ENCODE results near the gene DACT2.

DACT2 gene

DNA sequence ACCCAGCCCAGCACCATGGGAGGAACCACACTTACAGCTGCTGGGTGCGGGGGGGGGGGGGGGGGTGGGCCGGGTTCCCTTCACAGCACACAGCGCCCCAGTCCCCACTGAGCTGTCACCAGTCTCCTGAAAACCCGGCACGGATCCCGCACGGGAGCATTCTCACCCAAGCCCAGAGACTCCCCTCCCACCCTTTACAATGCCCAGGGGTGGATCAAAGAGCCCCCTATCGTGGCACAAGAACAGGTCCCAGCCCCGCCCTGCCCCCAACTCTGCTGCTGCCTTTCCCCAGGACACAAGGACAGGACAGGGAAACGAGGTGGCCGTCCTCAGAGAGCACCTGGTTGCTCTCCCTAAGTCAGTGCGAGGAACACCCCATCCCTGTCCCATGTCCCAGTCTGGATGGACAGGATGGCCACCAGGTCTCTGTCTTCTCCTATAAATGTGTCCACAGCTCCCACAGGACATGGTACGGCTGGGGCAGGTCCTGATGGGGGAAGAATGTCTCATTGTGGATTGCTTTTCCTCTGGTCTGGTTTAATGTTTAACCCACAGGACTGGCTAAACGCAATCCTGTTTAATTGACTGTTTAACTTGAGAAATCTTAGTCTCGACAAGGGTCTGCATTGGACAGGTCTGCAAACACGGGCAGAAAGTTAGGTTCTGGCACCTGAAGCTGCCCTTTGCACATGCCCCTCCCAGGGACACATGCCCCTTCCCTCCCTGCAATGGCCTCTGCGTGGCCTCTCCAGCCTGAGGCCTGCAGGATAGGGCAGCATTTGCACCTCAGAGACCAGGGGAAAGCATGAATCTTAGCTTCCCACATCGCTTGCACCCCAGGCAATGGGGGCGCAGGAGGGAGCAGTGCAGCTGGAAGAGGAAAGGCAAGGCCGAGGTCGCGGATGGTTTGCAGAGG, 45.3 kb downstream of the DACT2 start:
- no peak overlapping the region for H3K4me3 ChIP-seq (replicated peaks in 1 of 2; ENCODE audit: low read depth in 2 of 2, low read length in 2 of 2)
- TF ChIP-seq, protein P1, sequence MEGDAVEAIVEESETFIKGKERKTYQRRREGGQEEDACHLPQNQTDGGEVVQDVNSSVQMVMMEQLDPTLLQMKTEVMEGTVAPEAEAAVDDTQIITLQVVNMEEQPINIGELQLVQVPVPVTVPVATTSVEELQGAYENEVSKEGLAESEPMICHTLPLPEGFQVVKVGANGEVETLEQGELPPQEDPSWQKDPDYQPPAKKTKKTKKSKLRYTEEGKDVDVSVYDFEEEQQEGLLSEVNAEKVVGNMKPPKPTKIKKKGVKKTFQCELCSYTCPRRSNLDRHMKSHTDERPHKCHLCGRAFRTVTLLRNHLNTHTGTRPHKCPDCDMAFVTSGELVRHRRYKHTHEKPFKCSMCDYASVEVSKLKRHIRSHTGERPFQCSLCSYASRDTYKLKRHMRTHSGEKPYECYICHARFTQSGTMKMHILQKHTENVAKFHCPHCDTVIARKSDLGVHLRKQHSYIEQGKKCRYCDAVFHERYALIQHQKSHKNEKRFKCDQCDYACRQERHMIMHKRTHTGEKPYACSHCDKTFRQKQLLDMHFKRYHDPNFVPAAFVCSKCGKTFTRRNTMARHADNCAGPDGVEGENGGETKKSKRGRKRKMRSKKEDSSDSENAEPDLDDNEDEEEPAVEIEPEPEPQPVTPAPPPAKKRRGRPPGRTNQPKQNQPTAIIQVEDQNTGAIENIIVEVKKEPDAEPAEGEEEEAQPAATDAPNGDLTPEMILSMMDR (IDR thresholded peaks at IDR 0.05; ENCODE audit: low read depth, low read length), result no peak
- DNase-seq (ENCODE audit: low read depth in 2 of 2), result no peak

DNA sequence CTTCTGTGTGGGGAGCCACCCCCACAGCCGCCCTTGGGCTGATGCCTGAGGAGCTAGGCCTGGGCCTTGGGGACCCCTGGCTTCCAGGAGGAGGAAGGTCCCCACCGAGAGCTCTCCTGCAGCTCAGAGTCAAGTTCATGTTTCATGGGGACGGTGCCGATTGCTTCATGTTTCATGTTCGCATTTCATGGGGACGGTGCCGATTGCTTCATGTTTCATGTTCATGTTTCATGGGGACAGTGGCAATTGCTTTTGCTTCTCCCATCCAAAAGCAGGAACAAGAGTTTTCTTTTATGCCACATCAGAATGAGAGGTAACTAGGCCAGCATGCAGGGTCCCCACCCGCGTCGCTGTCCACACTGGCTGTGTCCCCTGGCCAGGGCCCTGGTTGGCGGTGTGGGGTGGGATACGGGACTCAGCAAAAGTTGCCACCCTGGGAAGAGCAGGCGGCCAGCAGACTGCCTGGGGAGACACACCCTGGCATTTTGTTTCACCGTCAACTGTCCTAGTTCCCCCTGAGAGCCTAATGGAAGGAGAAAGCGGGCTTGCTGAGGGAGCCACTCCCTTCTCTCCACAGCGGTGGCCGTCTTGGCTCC, 46.0 kb downstream of the DACT2 start:
- TF ChIP-seq, protein P1 (IDR thresholded peaks at IDR 0.05; ENCODE audit: low read depth, low read length), result no peak
- no peak overlapping the region for H3K4me3 ChIP-seq (replicated peaks in 1 of 2; ENCODE audit: low read depth in 2 of 2, low read length in 2 of 2)
- DNase-seq (ENCODE audit: low read depth in 2 of 2), result no peak

DNA sequence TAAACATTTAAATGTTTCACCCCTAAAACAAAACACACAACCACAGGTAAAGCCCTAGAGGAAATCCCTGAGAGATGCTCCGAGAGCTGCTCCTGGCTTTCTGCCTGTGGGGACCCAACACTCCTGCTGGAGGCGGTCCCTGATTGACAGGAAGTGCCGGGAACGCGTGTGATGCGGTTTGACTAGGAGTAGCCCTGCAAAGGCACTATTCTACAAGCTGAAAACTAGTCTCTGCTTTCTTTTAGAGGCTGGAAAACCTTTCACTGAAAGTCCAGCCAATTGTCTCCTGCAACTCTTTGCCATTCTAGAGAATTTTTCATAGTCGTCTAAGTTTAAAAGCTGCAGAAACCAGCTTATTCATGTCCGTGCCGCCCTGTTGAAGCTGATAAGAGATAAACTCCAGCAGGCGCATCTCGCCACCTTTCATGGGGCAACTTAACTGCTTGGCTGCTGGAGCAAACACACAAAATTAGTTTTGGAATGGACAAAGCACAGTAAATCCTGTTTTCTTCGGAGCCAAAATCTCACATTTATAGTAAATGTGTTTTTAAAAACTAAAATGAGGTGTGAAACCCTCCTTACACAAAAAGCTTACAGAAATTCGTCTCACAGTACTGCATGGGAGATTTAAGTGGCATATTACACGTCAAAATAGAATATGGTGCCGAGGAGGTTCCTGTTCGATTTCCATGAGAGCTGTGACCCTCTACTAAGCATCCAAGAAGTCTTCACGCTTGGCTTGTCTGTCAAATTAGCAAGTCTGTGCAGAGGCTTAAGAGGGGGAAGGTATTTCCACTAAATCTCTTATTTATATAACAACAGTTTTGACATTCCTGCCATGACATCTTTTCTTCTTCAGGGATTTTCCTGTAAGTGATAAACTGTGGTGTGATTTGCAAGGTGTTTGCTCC, 46.9 kb downstream of the DACT2 start:
- no peak overlapping the region for H3K4me3 ChIP-seq (replicated peaks in 1 of 2; ENCODE audit: low read depth in 2 of 2, low read length in 2 of 2)
- DNase-seq (ENCODE audit: low read depth in 2 of 2), result peak in 1 of 2 donors; percentile 13
- TF ChIP-seq, protein P1 (IDR thresholded peaks at IDR 0.05; ENCODE audit: low read depth, low read length), result no peak

DNA sequence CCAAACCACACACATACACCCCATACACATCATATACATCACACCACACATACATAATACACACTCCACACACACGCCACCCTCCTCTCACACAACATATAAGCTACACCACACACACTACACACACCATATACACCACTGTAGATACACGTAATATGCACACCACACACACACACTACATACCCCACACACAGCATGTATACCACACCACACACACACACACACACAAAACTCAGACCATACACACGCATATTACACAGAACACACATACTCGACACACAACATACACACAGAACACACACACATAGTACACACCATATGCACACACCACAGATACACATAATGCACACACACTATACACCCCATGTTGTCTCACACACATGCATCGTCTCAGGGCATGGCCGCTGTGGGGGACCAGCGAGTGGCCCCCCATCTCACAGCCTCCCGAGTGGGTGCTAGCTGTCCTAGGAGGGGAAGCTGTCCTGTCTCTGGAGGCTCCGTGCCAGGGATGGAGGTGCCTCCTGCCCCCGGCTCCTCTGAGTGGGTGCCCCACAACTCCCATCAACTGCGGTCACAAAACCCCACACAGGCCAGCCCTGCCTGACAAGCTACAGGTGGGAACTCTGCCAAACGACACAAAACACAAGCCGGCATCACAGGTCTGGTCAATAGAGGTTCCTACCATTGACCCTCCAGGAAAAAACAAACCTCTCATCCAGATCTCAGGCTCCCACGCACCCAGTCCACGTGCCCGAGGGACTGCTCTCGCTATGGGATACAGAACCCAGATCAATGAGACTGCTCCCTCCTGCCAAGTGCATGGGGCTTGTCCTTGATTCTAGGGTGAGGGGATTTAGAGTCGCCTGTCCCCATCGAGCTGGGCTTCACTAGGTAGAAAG, 49.1 kb downstream of the DACT2 start:
- H3K4me3 ChIP-seq (replicated peaks in 1 of 2; ENCODE audit: low read depth in 2 of 2, low read length in 2 of 2), result no peak overlapping the region
- TF ChIP-seq, protein P1 (IDR thresholded peaks at IDR 0.05; ENCODE audit: low read depth, low read length), result no peak
- no peak for DNase-seq (ENCODE audit: low read depth in 2 of 2)

DNA sequence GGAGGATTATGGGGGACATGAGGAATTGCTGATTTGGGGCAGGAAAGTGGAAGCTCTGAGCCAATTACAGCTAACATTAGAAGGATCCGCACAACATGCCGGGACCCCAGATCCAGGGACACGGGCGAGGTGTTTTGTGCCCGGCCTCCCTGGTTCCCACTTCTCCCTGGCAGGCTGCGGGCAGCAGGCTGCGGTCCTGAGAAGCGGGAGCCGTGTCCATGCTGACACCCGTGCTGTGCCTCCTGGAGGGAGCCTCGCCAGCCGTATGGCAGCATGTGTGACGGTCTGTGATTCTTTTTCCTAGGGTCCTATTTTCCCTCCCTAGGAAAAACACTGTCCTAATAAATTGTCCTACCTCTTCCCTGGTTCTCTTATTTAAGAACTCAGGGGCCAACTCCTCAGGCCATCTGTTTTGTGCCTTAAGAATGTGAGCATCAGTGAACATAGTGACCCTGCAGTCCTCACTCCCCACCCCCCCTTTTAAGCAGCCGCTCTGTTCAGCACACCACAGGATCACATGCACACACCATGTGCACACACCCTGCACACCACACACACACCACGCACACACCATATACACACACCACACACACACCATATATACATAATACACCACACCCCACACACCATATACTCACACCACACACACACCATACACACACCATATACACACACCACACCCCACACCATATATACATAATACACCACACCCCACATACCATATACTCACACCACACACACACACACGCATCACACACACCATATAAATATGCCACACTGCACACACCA, 49.9 kb downstream of the DACT2 start:
- TF ChIP-seq, protein P1 (IDR thresholded peaks at IDR 0.05; ENCODE audit: low read depth, low read length), result no peak
- no peak overlapping the region for H3K4me3 ChIP-seq (replicated peaks in 1 of 2; ENCODE audit: low read depth in 2 of 2, low read length in 2 of 2)
- no peak for DNase-seq (ENCODE audit: low read depth in 2 of 2)
